ENCODE measurements around the gene ZNF564.

- TF ChIP-seq RAD21 (IDR thresholded peaks at IDR 0.05 in 1 of 2, conservative IDR thresholded peaks at IDR 0.05 in 1 of 2; ENCODE audit: low read depth in 2 of 2, low read length in 2 of 2) (no peak), SAP30 (IDR thresholded peaks at IDR 0.05; ENCODE audit: insufficient read depth, insufficient replicate concordance, low read length) (no peak), GTF2F1 (IDR thresholded peaks at IDR 0.05; ENCODE audit: borderline replicate concordance, low read depth, low read length) (no peak), CREB1 (IDR thresholded peaks at IDR 0.05) (no peak), CEBPB (IDR thresholded peaks at IDR 0.05; ENCODE audit: low read depth, low read length) (no peak), CTCF (IDR thresholded peaks at IDR 0.05; ENCODE audit: control extremely low read depth in 1 of 3, insufficient read depth in 1 of 3, low read depth in 1 of 3, low read length in 3 of 3) (no peak), ASH2L (IDR thresholded peaks at IDR 0.05; ENCODE audit: low read length) (no peak), SP1 (IDR thresholded peaks at IDR 0.05; ENCODE audit: low read depth, low read length) (no peak)
Observed at GRCh38 chr19:12494260-12494860, 56.9 kb downstream of the ZNF564 start.
